Measurements from ENCODE around the gene CERS4.

Gene CERS4

GRCh38 chr19:8255426-8256125, 46.4 kb downstream of the CERS4 start:
- Histone ChIP-seq H3K9me3 (ENCODE audit: severe bottlenecking) (no peaks in the 10 kb centered on the region), H3K36me3 (ENCODE audit: low read depth) (no peaks in the 10 kb centered on the region), H3K27ac (ENCODE audit: poor library complexity, severe bottlenecking) (no peak overlapping the region), H3K4me1 (ENCODE audit: insufficient read depth, poor library complexity, severe bottlenecking) (no peaks in the 10 kb centered on the region), H3K27me3 (ENCODE audit: insufficient read depth, poor library complexity, severe bottlenecking) (no peaks in the 10 kb centered on the region), H3K4me3 (ENCODE audit: severe bottlenecking) (no peak overlapping the region)
- TF ChIP-seq CTCF (IDR thresholded peaks at IDR 0.05; ENCODE audit: poor library complexity, severe bottlenecking), result no peak
- DNase-seq (ENCODE audit: low spot score) (no peak), ATAC-seq (ENCODE audit: low read depth) (no peak)

GRCh38 chr19:8256276-8257051, 47.3 kb downstream of the CERS4 start:
- TF ChIP-seq CTCF (IDR thresholded peaks at IDR 0.05; ENCODE audit: poor library complexity, severe bottlenecking), result no peak

GRCh38 chr19:8257052-8257443, 47.9 kb downstream of the CERS4 start:
- Histone ChIP-seq H3K4me3 (ENCODE audit: severe bottlenecking) (no peak overlapping the region), H3K4me1 (ENCODE audit: insufficient read depth, poor library complexity, severe bottlenecking) (no peaks in the 10 kb centered on the region), H3K27ac (ENCODE audit: poor library complexity, severe bottlenecking) (no peak overlapping the region), H3K36me3 (ENCODE audit: low read depth) (no peaks in the 10 kb centered on the region), H3K27me3 (ENCODE audit: insufficient read depth, poor library complexity, severe bottlenecking) (no peaks in the 10 kb centered on the region), H3K9me3 (ENCODE audit: severe bottlenecking) (no peaks in the 10 kb centered on the region)
- TF ChIP-seq CTCF (IDR thresholded peaks at IDR 0.05; ENCODE audit: poor library complexity, severe bottlenecking), result no peak
- DNase-seq (ENCODE audit: low spot score), result no peak
- peak; percentile 39; the same call in 1 of the 3 replicates for ATAC-seq (ENCODE audit: low read depth)

More at GRCh38 chr19:8256276-8257051, 47.3 kb downstream of the CERS4 start:
- DNase-seq (ENCODE audit: low spot score), result no peak
- ATAC-seq (ENCODE audit: low read depth), result no peak
- no peaks in the 10 kb centered on the region for H3K36me3 ChIP-seq (ENCODE audit: low read depth)
- H3K4me3 ChIP-seq (ENCODE audit: severe bottlenecking), result no peak overlapping the region
- no peaks in the 10 kb centered on the region for H3K4me1 ChIP-seq (ENCODE audit: insufficient read depth, poor library complexity, severe bottlenecking)
- no peaks in the 10 kb centered on the region for H3K27me3 ChIP-seq (ENCODE audit: insufficient read depth, poor library complexity, severe bottlenecking)
- no peak overlapping the region for H3K27ac ChIP-seq (ENCODE audit: poor library complexity, severe bottlenecking)
- no peaks in the 10 kb centered on the region for H3K9me3 ChIP-seq (ENCODE audit: severe bottlenecking)

- no peaks in the 10 kb centered on the region for H3K36me3 ChIP-seq (ENCODE audit: low read depth)
- H3K27me3 ChIP-seq (ENCODE audit: insufficient read depth, poor library complexity, severe bottlenecking), result no peaks in the 10 kb centered on the region
- no peak for DNase-seq (ENCODE audit: low spot score)
- no peak overlapping the region for H3K4me3 ChIP-seq (ENCODE audit: severe bottlenecking)
- TF ChIP-seq CTCF (IDR thresholded peaks at IDR 0.05; ENCODE audit: poor library complexity, severe bottlenecking), result no peak
- ATAC-seq (ENCODE audit: low read depth), result no peak
- H3K4me1 ChIP-seq (ENCODE audit: insufficient read depth, poor library complexity, severe bottlenecking), result no peaks in the 10 kb centered on the region
- H3K9me3 ChIP-seq (ENCODE audit: severe bottlenecking), result no peaks in the 10 kb centered on the region
- no peak overlapping the region for H3K27ac ChIP-seq (ENCODE audit: poor library complexity, severe bottlenecking)
These were observed 50.2 kb downstream of the CERS4 start for GRCh38 chr19:8259142-8259921.
